ENCODE results near the gene TOM1L2. TPM values are rescaled to one million over a fixed set of nuclear protein-coding genes. Genes with fewer than 3 reads are reported as not detected.

The TOM1L2 gene
- total RNA-seq, 1 experiment from 2014 or later, result 24.1 TPM

DNA sequence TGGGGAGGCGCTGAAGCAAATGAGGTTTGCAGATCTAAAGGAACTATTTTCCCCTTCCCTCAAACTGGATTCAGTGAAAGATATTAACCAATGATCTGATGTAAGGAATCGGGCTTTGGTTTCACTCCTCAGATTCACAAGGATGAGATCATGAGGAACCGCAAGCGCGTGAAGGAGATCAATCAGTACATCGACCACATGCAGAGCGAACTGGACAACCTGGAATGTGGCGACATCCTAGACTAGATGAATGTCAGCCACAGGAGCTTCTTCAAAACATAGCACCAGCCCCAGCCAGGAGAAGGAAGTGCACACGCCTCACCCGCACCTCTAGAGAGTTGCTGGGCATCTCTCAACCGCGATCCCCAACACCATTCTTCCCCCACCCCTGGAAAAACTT, 44.2 kb upstream of the TOM1L2 start:
- Histone ChIP-seq H3K9me3 (ENCODE audit: control insufficient read depth in 1 of 2, insufficient read depth in 1 of 2, low read depth in 1 of 2, low read length in 2 of 2) (no peaks in the 10 kb centered on the region), H4K20me1 (ENCODE audit: insufficient read depth) (no peaks in the 10 kb centered on the region), H3K9me2 (ENCODE audit: insufficient read depth) (no peaks in the 10 kb centered on the region), H3K79me2 (ENCODE audit: insufficient read depth, low read length) (no peaks in the 10 kb centered on the region), H3K4me3 (replicated peaks in 1 of 2; ENCODE audit: low read depth in 1 of 2, low read length in 2 of 2) (no peak overlapping the region), H3K27ac (ENCODE audit: low read depth, low read length) (no peak overlapping the region), H3K4me2 (ENCODE audit: low read length) (no peak overlapping the region), H2AFZ (ENCODE audit: low read depth, low read length, poor library complexity, severe bottlenecking) (no peak overlapping the region), H3K36me3 (ENCODE audit: control insufficient read depth in 1 of 2, insufficient read depth in 2 of 2, low read length in 2 of 2) (peaks cover 0 to 3% of the 10 kb centered on the region in 2 experiments; a peak in 1 of 4 replicates), H3K27me3 (ENCODE audit: insufficient read depth, low read length) (no peaks in the 10 kb centered on the region), H3K9ac (ENCODE audit: low read length) (no peak overlapping the region), H3K4me1 (ENCODE audit: control insufficient read depth in 1 of 2, insufficient read depth in 2 of 2, low read length in 2 of 2) (no peaks in the 10 kb centered on the region)
- ChIA-PET POLR2A (no interaction called here), CTCF (no interaction called here), RAD21 (ENCODE audit: low non-redundant PET in 1 of 2, low total read pairs in 2 of 2, uncharacterized antibody in 2 of 2, unreplicated experiment in 2 of 2) (no interaction called here)
- ATAC-seq (no peak), DNase-seq (ENCODE audit: low read depth, low spot score) (no peak)
- intact Hi-C loops (cut with micrococcal nuclease), result no loop called here
- TF ChIP-seq, protein P1, sequence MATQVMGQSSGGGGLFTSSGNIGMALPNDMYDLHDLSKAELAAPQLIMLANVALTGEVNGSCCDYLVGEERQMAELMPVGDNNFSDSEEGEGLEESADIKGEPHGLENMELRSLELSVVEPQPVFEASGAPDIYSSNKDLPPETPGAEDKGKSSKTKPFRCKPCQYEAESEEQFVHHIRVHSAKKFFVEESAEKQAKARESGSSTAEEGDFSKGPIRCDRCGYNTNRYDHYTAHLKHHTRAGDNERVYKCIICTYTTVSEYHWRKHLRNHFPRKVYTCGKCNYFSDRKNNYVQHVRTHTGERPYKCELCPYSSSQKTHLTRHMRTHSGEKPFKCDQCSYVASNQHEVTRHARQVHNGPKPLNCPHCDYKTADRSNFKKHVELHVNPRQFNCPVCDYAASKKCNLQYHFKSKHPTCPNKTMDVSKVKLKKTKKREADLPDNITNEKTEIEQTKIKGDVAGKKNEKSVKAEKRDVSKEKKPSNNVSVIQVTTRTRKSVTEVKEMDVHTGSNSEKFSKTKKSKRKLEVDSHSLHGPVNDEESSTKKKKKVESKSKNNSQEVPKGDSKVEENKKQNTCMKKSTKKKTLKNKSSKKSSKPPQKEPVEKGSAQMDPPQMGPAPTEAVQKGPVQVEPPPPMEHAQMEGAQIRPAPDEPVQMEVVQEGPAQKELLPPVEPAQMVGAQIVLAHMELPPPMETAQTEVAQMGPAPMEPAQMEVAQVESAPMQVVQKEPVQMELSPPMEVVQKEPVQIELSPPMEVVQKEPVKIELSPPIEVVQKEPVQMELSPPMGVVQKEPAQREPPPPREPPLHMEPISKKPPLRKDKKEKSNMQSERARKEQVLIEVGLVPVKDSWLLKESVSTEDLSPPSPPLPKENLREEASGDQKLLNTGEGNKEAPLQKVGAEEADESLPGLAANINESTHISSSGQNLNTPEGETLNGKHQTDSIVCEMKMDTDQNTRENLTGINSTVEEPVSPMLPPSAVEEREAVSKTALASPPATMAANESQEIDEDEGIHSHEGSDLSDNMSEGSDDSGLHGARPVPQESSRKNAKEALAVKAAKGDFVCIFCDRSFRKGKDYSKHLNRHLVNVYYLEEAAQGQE (IDR thresholded peaks at IDR 0.05; ENCODE audit: low read depth), result no peak
- TF ChIP-seq EZH2 (IDR thresholded peaks at IDR 0.05) (no peak), JUND (IDR thresholded peaks at IDR 0.05) (no peak), TCF7L2 (IDR thresholded peaks at IDR 0.05; ENCODE audit: borderline replicate concordance, extremely low read depth, insufficient read depth, insufficient read length) (no peak), ELF1 (IDR thresholded peaks at IDR 0.05; ENCODE audit: borderline replicate concordance, low read depth) (no peak), CEBPB (IDR thresholded peaks at IDR 0.05; ENCODE audit: low read depth) (no peak), SIN3A (IDR thresholded peaks at IDR 0.05; ENCODE audit: low read depth) (no peak), RAD21 (IDR thresholded peaks at IDR 0.05; ENCODE audit: low read depth) (no peak), SP1 (IDR thresholded peaks at IDR 0.05; ENCODE audit: low read depth) (no peak), FOSL1 (IDR thresholded peaks at IDR 0.05; ENCODE audit: low read depth) (no peak), SRF (IDR thresholded peaks at IDR 0.05; ENCODE audit: low read depth) (no peak), EZH2phosphoT487 (IDR thresholded peaks at IDR 0.05; ENCODE audit: borderline replicate concordance) (no peak), YY1 (IDR thresholded peaks at IDR 0.05; ENCODE audit: extremely low read depth, insufficient replicate concordance, low read depth, low read length) (no peak), EGR1 (IDR thresholded peaks at IDR 0.05; ENCODE audit: low read depth) (no peak), ZNF274 (IDR thresholded peaks at IDR 0.05; ENCODE audit: low read depth, low read length) (no peak)
- TF ChIP-seq, protein P2, sequence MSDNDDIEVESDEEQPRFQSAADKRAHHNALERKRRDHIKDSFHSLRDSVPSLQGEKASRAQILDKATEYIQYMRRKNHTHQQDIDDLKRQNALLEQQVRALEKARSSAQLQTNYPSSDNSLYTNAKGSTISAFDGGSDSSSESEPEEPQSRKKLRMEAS (IDR thresholded peaks at IDR 0.05), result no peak
- TF ChIP-seq, protein P3, sequence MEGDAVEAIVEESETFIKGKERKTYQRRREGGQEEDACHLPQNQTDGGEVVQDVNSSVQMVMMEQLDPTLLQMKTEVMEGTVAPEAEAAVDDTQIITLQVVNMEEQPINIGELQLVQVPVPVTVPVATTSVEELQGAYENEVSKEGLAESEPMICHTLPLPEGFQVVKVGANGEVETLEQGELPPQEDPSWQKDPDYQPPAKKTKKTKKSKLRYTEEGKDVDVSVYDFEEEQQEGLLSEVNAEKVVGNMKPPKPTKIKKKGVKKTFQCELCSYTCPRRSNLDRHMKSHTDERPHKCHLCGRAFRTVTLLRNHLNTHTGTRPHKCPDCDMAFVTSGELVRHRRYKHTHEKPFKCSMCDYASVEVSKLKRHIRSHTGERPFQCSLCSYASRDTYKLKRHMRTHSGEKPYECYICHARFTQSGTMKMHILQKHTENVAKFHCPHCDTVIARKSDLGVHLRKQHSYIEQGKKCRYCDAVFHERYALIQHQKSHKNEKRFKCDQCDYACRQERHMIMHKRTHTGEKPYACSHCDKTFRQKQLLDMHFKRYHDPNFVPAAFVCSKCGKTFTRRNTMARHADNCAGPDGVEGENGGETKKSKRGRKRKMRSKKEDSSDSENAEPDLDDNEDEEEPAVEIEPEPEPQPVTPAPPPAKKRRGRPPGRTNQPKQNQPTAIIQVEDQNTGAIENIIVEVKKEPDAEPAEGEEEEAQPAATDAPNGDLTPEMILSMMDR (IDR thresholded peaks at IDR 0.05 in 2 of 3, conservative IDR thresholded peaks at IDR 0.05 in 1 of 3; ENCODE audit: borderline replicate concordance in 1 of 3, insufficient read depth in 1 of 3, low read depth in 2 of 3, low read length in 2 of 3), result no peak
- no TSS peak for BruUV-seq (replicated peaks)
